GM12865 (cell line): ENCODE data around the gene MED27.

Experiments
- DNase-seq: peaks from one replicate; pipeline ENCODE4 v3.0.0; 2010; ENCODE audit warnings: low read depth
- H3K4me3 ChIP-seq: 2 replicates; pipeline ENCODE4 v1.5.1; 2011; ENCODE audit warnings: mild to moderate bottlenecking, low read depth, low read length, control low read depth
- CTCF ChIP-seq: IDR thresholded peaks from 2 replicates; pipeline ENCODE4 v1.5.1; 2011; ENCODE audit warnings: low read length, control low read depth, low read depth, inconsistent platforms; ENCODE audit not compliant: insufficient read depth; ENCODE audit errors: missing control alignments

Gene MED27

GRCh38 chr9:131838530-131839280 lies 241.0 kb downstream of the MED27 start:
- DNase-seq = no peak
- H3K4me3 ChIP-seq = no peak overlapping the region
- TF ChIP-seq CTCF = no peak

- no peak for DNase-seq
- no peak overlapping the region for H3K4me3 ChIP-seq
- TF ChIP-seq CTCF = no peak
Measured at GRCh38 chr9:131837836-131838235, 241.8 kb downstream of the MED27 start.

- DNase-seq = no peak
- H3K4me3 ChIP-seq = no peak overlapping the region
- TF ChIP-seq CTCF = peak; percentile 6
Measured at GRCh38 chr9:131837316-131837715, 242.4 kb downstream of the MED27 start.

GRCh38 chr9:131836607-131837315 lies 242.9 kb downstream of the MED27 start:
- no peak overlapping the region for H3K4me3 ChIP-seq
- no peak for DNase-seq
- no peak for TF ChIP-seq CTCF

- no peak for DNase-seq
- H3K4me3 ChIP-seq = no peak overlapping the region
- no peak for TF ChIP-seq CTCF
Measured at GRCh38 chr9:131836021-131836420, 243.6 kb downstream of the MED27 start.

- no peak overlapping the region for H3K4me3 ChIP-seq
- TF ChIP-seq CTCF = no peak
- no peak for DNase-seq
Measured at GRCh38 chr9:131835151-131835910, 244.3 kb downstream of the MED27 start.
